OCI-LY7 (cell line): ENCODE measurements around the gene CDC20B. TPM values are rescaled to one million over a fixed set of nuclear protein-coding genes. Genes with fewer than 3 reads are reported as not detected.
"Not testable (repeated sequence)": the region's sequence is repeated elsewhere in the genome, so short reads cannot be mapped to it uniquely, and the experiment has no call there.

Source experiments
- BruUV-seq: library from RNA; stranded (reverse); fragments of 400-500 nt; replicated peaks from 2 replicates; lab custom pipeline; 2021; lab: Mats Ljungman, UMichigan
- CTCF ChIA-PET: fragments of 300-600 bp; sonication (Branson Sonifier 250); formaldehyde crosslinking; loops from one replicate; lab custom pipeline; 2022; ENCODE audit warnings: antibody characterized with exemption; ENCODE audit not compliant: unreplicated experiment; lab: Charles Lee
- POLR2A ChIA-PET: fragments of 300-600 bp; sonication (Branson Sonifier 250); formaldehyde crosslinking; loops from one replicate; lab custom pipeline; 2022; ENCODE audit warnings: antibody characterized with exemption; lab: Charles Lee
- DNase-seq: peaks from one replicate; pipeline ENCODE4 v3.0.0-alpha.2; 2015; ENCODE audit warnings: low spot score
- H2AFZ ChIP-seq: fragments of 200-600 bp; sonication (generic), shearing (Covaris generic); 2 replicates; pipeline ENCODE4 v1.6.1; 2014; ENCODE audit warnings: mild to moderate bottlenecking, antibody characterized with exemption, low read length, moderate library complexity
- H3K27ac ChIP-seq: fragments of 200-600 bp; sonication (generic); 2 replicates; pipeline ENCODE4 v1.5.1; 2014; ENCODE audit warnings: mixed run types, low read depth, mild to moderate bottlenecking, moderate library complexity, low read length, inconsistent platforms; ENCODE audit not compliant: poor library complexity, severe bottlenecking
- H3K36me3 ChIP-seq: fragments of 200-600 bp; sonication (generic); 2 replicates; pipeline ENCODE4 v1.6.1; 2014; ENCODE audit warnings: mild to moderate bottlenecking, antibody characterized with exemption, low read length, moderate library complexity, mixed read lengths; ENCODE audit not compliant: insufficient read depth
- H3K4me1 ChIP-seq: fragments of 200-600 bp; sonication (generic); 2 replicates; pipeline ENCODE4 v1.5.1; 2014; ENCODE audit warnings: mild to moderate bottlenecking, low read length; ENCODE audit not compliant: insufficient read depth, poor library complexity, severe bottlenecking
- H3K4me2 ChIP-seq: fragments of 200-600 bp; sonication (generic); 2 replicates; pipeline ENCODE4 v1.6.1; 2014; ENCODE audit warnings: mild to moderate bottlenecking, low read length
- H3K4me3 ChIP-seq: fragments of 200-600 bp; sonication (generic); 2 replicates; pipeline ENCODE4 v1.5.1; 2014; ENCODE audit warnings: mild to moderate bottlenecking, low read depth, low read length; ENCODE audit not compliant: poor library complexity, severe bottlenecking
- H3K79me2 ChIP-seq: fragments of 200-600 bp; sonication (generic); 2 replicates; pipeline ENCODE4 v1.6.1; 2016; ENCODE audit warnings: low read depth, mild to moderate bottlenecking, low read length, moderate library complexity, mixed read lengths; ENCODE audit not compliant: insufficient read depth
- H3K9me2 ChIP-seq: fragments of 200-600 bp; sonication (generic); 2 replicates; pipeline ENCODE4 v1.6.1; 2016; ENCODE audit warnings: mild to moderate bottlenecking, low read length, mixed read lengths; ENCODE audit not compliant: insufficient read depth
- H3K9me3 ChIP-seq: fragments of 200-600 bp; sonication (generic); 2 replicates; pipeline ENCODE4 v1.6.1; 2014; ENCODE audit warnings: mild to moderate bottlenecking, mixed run types, low read length, mixed read lengths
- H4K20me1 ChIP-seq: fragments of 200-600 bp; sonication (generic); 2 replicates; pipeline ENCODE4 v1.6.1; 2014; ENCODE audit warnings: mild to moderate bottlenecking, antibody characterized with exemption, low read length, moderate library complexity, mixed read lengths; ENCODE audit not compliant: insufficient read depth
- EZH2phosphoT487 ChIP-seq: fragments of 200-600 bp; sonication (generic); IDR thresholded peaks from 2 replicates; pipeline ENCODE4 v1.6.1; 2018; ENCODE audit warnings: low read depth, borderline replicate concordance, mild to moderate bottlenecking, mixed run types, antibody characterized with exemption, low read length, moderate library complexity, mixed read lengths
- intact Hi-C: fragments of 100-400 bp; cut with micrococcal nuclease; formaldehyde crosslinking; loops from one replicate; pipeline ENCODE4 v1.10.0; 2022; ENCODE audit not compliant: unreplicated experiment
- total RNA-seq, 2 experiments: library from RNA; depleted of rRNA in 1 of 2; stranded (reverse); fragments of >200 nt in 1 of 2; shearing (Covaris generic) in 1 of 2; gene quantifications; 2 replicates each; pipeline ENCODE4 v1.2.3, GENCODE V29; 2014 to 2022
- TF ChIP-seq, protein P1 (sequence below): fragments of 200-600 bp; sonication (generic); conservative IDR thresholded peaks from 2 replicates; pipeline ENCODE4 v1.5.1; 2014; ENCODE audit warnings: mild to moderate bottlenecking, antibody characterized with exemption, low read length, moderate library complexity, mixed read lengths

The CDC20B gene
- total RNA-seq, 2 experiments from 2014 or later = not detected

- H3K79me2 ChIP-seq = no peaks in the 10 kb centered on the region
- no peak for TF ChIP-seq EZH2phosphoT487
- TF ChIP-seq, protein P1, sequence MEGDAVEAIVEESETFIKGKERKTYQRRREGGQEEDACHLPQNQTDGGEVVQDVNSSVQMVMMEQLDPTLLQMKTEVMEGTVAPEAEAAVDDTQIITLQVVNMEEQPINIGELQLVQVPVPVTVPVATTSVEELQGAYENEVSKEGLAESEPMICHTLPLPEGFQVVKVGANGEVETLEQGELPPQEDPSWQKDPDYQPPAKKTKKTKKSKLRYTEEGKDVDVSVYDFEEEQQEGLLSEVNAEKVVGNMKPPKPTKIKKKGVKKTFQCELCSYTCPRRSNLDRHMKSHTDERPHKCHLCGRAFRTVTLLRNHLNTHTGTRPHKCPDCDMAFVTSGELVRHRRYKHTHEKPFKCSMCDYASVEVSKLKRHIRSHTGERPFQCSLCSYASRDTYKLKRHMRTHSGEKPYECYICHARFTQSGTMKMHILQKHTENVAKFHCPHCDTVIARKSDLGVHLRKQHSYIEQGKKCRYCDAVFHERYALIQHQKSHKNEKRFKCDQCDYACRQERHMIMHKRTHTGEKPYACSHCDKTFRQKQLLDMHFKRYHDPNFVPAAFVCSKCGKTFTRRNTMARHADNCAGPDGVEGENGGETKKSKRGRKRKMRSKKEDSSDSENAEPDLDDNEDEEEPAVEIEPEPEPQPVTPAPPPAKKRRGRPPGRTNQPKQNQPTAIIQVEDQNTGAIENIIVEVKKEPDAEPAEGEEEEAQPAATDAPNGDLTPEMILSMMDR = no peak
- intact Hi-C loops = no loop called here
- no peaks in the 10 kb centered on the region for H3K36me3 ChIP-seq
- H3K9me3 ChIP-seq = no peaks in the 10 kb centered on the region
- ChIA-PET CTCF (no interaction called here), POLR2A (interaction anchor here (0.6 kb wide), 1 partner anchor 52 kb away, joined by 3 read pairs; no protein-coding TSS in a partner anchor)
- no peak overlapping the region for H2AFZ ChIP-seq
- H3K27ac ChIP-seq = no peak overlapping the region
- H3K9me2 ChIP-seq = no peaks in the 10 kb centered on the region
- DNase-seq = no peak
- H3K4me1 ChIP-seq = no peaks in the 10 kb centered on the region
- BruUV-seq = no TSS peak
- H3K4me3 ChIP-seq = no peak overlapping the region
- no peak overlapping the region for H3K4me2 ChIP-seq
- H4K20me1 ChIP-seq = no peaks in the 10 kb centered on the region
Measured at GRCh38 chr5:55101556-55102276, 71.3 kb downstream of the CDC20B start.

DNA sequence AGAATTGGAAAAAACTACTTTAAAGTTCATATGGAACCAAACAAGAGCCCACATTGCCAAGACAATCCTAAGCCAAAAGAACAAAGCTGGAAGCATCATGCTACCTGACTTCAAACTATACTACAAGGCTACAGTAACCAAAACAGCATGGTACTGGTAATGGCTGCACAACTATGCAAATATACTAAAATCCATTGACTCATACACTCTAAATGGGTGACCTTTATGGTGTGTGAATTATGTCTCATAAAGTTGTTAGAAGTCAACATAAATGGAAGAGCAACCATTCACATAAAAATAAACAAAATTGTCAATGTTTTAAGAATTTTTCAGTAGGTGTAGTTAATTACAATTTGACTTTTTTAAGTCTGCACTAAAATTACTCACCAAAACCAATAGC lies 71.8 kb downstream of the CDC20B start:
- H3K9me3 ChIP-seq, H4K20me1 ChIP-seq, H2AFZ ChIP-seq, CTCF ChIA-PET, BruUV-seq, H3K4me3 ChIP-seq, H3K27ac ChIP-seq, H3K79me2 ChIP-seq, H3K9me2 ChIP-seq, H3K4me1 ChIP-seq, DNase-seq, intact Hi-C loops, H3K36me3 ChIP-seq, H3K4me2 ChIP-seq: not testable (repeated sequence)
- POLR2A ChIA-PET = interaction anchor here (0.6 kb wide), 1 partner anchor 51 kb away, joined by 3 read pairs; no protein-coding TSS in a partner anchor

GRCh38 chr5:55096861-55097260 lies 76.1 kb downstream of the CDC20B start:
- ChIA-PET POLR2A (no interaction called here), CTCF (no interaction called here)
- no TSS peak for BruUV-seq
- Histone ChIP-seq H3K36me3 (no peaks in the 10 kb centered on the region), H3K4me1 (no peaks in the 10 kb centered on the region), H3K9me2 (no peaks in the 10 kb centered on the region), H3K27ac (no peak overlapping the region), H2AFZ (no peak overlapping the region), H3K79me2 (no peaks in the 10 kb centered on the region), H3K4me3 (no peak overlapping the region), H3K9me3 (no peaks in the 10 kb centered on the region), H4K20me1 (no peaks in the 10 kb centered on the region), H3K4me2 (no peak overlapping the region)
- TF ChIP-seq, protein P1 = no peak
- no peak for TF ChIP-seq EZH2phosphoT487
- intact Hi-C loops = no loop called here
- DNase-seq = no peak
